GM23248 (cell line): Measurements from ENCODE around the gene PGAP6. TPM values are rescaled to one million over a fixed set of nuclear protein-coding genes. Genes with fewer than 3 reads are reported as not detected.

Experiments
- DNase-seq: peaks from one replicate; pipeline ENCODE4 v3.0.0-alpha.2; 2015
- H2AFZ ChIP-seq: fragments of 200-600 bp; sonication (generic); 2 replicates; pipeline ENCODE4 v1.6.1; 2016; ENCODE audit warnings: antibody characterized with exemption
- H3F3A ChIP-seq: fragments of 200-600 bp; sonication (generic); 2 replicates; pipeline ENCODE4 v1.6.1; 2016; ENCODE audit warnings: mild to moderate bottlenecking, antibody characterized with exemption, mixed run types; ENCODE audit not compliant: insufficient read depth
- H3K27ac ChIP-seq: fragments of 200-600 bp; sonication (generic); 2 replicates; pipeline ENCODE4 v1.5.1; 2016; ENCODE audit warnings: mild to moderate bottlenecking
- H3K27me3 ChIP-seq: fragments of 200-600 bp; sonication (generic); replicated peaks from 2 replicates; pipeline ENCODE4 v1.6.1; 2016; ENCODE audit warnings: mild to moderate bottlenecking; ENCODE audit not compliant: insufficient read depth
- H3K36me3 ChIP-seq: fragments of 200-600 bp; sonication (generic); 2 replicates; pipeline ENCODE4 v1.6.1; 2016; ENCODE audit warnings: low read depth, mild to moderate bottlenecking
- H3K4me1 ChIP-seq: fragments of 200-600 bp; sonication (generic); 2 replicates; pipeline ENCODE4 v1.6.1; 2016; ENCODE audit warnings: mild to moderate bottlenecking; ENCODE audit not compliant: insufficient read depth
- H3K4me2 ChIP-seq: fragments of 200-600 bp; sonication (generic); one replicate; pipeline ENCODE4 v1.6.1; 2016; ENCODE audit warnings: mild to moderate bottlenecking; ENCODE audit not compliant: unreplicated experiment
- H3K4me3 ChIP-seq: fragments of 200-600 bp; sonication (generic); 2 replicates; pipeline ENCODE4 v1.5.1; 2016; ENCODE audit warnings: mild to moderate bottlenecking
- H3K79me2 ChIP-seq: fragments of 200-600 bp; sonication (generic); 2 replicates; pipeline ENCODE4 v1.6.1; 2016; ENCODE audit warnings: mild to moderate bottlenecking; ENCODE audit not compliant: insufficient read depth
- H3K9ac ChIP-seq: fragments of 200-600 bp; sonication (generic); 2 replicates; pipeline ENCODE4 v1.6.1; 2016; ENCODE audit warnings: mild to moderate bottlenecking
- H3K9me2 ChIP-seq: fragments of 200-600 bp; sonication (generic); 2 replicates; pipeline ENCODE4 v1.6.1; 2016; ENCODE audit warnings: mixed run types, mild to moderate bottlenecking, moderate library complexity; ENCODE audit not compliant: insufficient read depth
- H3K9me3 ChIP-seq: fragments of 200-600 bp; sonication (generic); one replicate; pipeline ENCODE4 v1.6.1; 2017; ENCODE audit warnings: low read depth
- H4K20me1 ChIP-seq: fragments of 200-600 bp; sonication (generic); 2 replicates; pipeline ENCODE4 v1.6.0; 2016; ENCODE audit not compliant: insufficient read depth
- EZH2 ChIP-seq: fragments of 200-600 bp; sonication (generic); IDR thresholded peaks from 2 replicates; pipeline ENCODE4 v1.6.1; 2018; ENCODE audit warnings: antibody characterized with exemption, mild to moderate bottlenecking; ENCODE audit not compliant: insufficient read depth, poor library complexity, severe bottlenecking
- EZH2phosphoT487 ChIP-seq: fragments of 200-600 bp; sonication (generic); IDR thresholded peaks from 2 replicates; pipeline ENCODE4 v1.6.1; 2018; ENCODE audit warnings: antibody characterized with exemption, moderate library complexity, mild to moderate bottlenecking, low read depth; ENCODE audit not compliant: insufficient read depth
- WGBS, 2 experiments: methylation state at CpG; one replicate each; pipeline ENCODE4 v1.1.6; 2015 to 2017; ENCODE audit warnings: low lambda C conversion rate in 2 of 2, low coverage in 1 of 2; ENCODE audit errors: missing lambda C conversion rate in 2 of 2; 5-methylcytosine and 5-hydroxymethylcytosine counted together
- in situ Hi-C: fragments of 300-500 bp; cut with MboI; formaldehyde crosslinking; loops from 2 replicates; pipeline ENCODE4 v1.15.0; 2020
- polyA plus RNA-seq: library from polyadenylated mRNA; unstranded; fragments of >200 nt; fragmentation: Nextera tagmentation; extraction: Ambion mirVana; gene quantifications from 2 replicates; pipeline ENCODE4 v1.2.1, GENCODE V29; 2016
- total RNA-seq: library from RNA; depleted of rRNA; stranded (reverse); fragments of >200 nt; shearing (Covaris generic); gene quantifications from 2 replicates; pipeline ENCODE4 v1.2.3, GENCODE V29; 2014

PGAP6 gene
- total and polyA plus RNA-seq, 2 experiments from 2014 or later, result 16.4 to 78.4 TPM

DNA sequence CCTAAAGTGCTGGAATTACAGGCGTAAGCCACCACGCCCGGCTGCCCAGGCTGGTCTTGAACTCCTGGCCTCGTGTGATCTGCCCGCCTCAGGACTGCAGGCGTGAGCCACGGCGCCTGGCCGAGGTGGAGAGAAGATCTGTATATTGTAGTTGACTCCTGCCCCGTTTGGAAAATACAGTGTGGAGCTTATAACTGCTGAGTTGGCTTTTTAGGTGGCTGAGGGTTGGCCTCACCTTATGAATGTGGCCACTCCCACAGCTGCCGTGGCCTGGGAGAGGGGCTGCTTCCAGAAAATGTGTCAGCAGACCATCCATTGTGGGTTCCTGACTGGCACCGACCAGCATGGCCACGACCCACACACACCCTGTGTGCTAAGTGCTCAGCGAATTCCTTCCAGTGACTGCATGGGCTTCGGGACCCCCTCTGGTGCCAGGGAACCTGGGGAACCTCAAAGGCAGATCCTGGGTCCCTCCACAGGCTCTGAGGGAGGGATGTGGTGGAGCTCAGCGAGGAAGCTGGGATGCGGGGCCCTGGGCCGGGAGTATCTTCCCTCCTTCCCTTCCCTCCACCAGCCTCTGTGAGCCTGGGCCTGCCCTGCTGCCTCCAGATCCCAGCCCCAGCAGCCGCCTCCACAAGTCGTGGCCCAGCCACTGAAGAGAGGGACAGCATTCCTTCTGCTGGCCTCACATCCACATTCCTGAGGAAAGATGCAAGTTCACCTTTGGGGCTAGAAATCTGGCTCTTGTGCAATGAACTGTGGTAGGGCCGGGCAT lies 32.8 kb upstream of the PGAP6 start:
- no peaks in the 10 kb centered on the region for H3K27me3 ChIP-seq
- H3K9ac ChIP-seq, result no peak overlapping the region
- peak; percentile 30 for DNase-seq
- no peak overlapping the region for H3K4me2 ChIP-seq
- H2AFZ ChIP-seq, result no peak overlapping the region
- no peak overlapping the region for H3K4me3 ChIP-seq
- H3K27ac ChIP-seq, result no peak overlapping the region
- H3K9me2 ChIP-seq, result no peaks in the 10 kb centered on the region
- 81 to 86% methylated on average over 18 to 21 of the region's 21 CpGs for WGBS, 2 experiments
- in situ Hi-C loops, result no loop called here
- TF ChIP-seq EZH2phosphoT487 (no peak), EZH2 (no peak)
- H3K79me2 ChIP-seq, result no peaks in the 10 kb centered on the region
- no peaks in the 10 kb centered on the region for H3K9me3 ChIP-seq
- no peaks in the 10 kb centered on the region for H3K4me1 ChIP-seq
- no peaks in the 10 kb centered on the region for H3K36me3 ChIP-seq
- no peaks in the 10 kb centered on the region for H4K20me1 ChIP-seq
- H3F3A ChIP-seq, result no peaks in the 10 kb centered on the region

DNA sequence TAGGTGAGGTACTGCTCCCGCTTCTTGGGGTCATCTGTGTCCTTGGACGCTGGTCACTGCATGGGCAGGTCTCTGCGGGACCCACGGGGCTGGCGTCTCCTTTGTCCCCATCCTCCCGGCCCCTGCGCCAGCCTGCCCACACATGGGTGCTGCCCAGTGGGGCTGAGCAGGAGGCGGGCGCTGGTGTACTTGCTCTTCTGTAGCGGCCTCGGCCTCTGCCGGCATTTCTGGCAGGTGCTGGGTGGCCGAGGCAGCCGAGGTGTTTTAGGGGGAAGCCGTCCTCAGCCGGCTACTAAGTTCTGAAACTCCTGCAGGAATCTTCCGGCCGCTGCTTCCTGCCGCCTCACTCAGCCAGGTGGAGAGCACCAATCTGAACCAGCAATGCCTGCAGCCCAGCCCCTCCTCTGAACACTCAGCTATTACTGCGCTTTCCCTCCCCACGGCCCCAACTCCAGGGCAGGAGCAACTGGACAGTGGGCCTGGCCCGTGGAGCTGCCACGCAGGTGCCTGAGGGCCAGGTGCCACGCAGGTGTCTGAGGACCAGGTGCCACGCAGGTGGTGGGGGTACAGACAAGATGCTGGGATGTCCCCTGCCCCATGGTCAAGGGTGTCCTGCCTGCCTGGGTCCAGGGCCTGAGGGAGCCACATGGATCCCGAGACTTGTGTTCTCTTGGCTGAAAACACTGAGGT lies 29.9 kb upstream of the PGAP6 start:
- DNase-seq, result no peak
- H3K9ac ChIP-seq, result no peak overlapping the region
- no peaks in the 10 kb centered on the region for H3K4me1 ChIP-seq
- no peak overlapping the region for H3K27ac ChIP-seq
- H2AFZ ChIP-seq, result no peak overlapping the region
- no peaks in the 10 kb centered on the region for H3K27me3 ChIP-seq
- no peaks in the 10 kb centered on the region for H3K36me3 ChIP-seq
- TF ChIP-seq EZH2phosphoT487 (no peak), EZH2 (no peak)
- H3K4me3 ChIP-seq, result no peak overlapping the region
- no peaks in the 10 kb centered on the region for H4K20me1 ChIP-seq
- in situ Hi-C loops, result no loop called here
- H3K9me2 ChIP-seq, result no peaks in the 10 kb centered on the region
- no peak overlapping the region for H3K4me2 ChIP-seq
- no peaks in the 10 kb centered on the region for H3K9me3 ChIP-seq
- H3F3A ChIP-seq, result no peaks in the 10 kb centered on the region
- no peaks in the 10 kb centered on the region for H3K79me2 ChIP-seq
- WGBS, 2 experiments, result 93 to 94% methylated on average over 24 to 26 of the region's 26 CpGs

DNA sequence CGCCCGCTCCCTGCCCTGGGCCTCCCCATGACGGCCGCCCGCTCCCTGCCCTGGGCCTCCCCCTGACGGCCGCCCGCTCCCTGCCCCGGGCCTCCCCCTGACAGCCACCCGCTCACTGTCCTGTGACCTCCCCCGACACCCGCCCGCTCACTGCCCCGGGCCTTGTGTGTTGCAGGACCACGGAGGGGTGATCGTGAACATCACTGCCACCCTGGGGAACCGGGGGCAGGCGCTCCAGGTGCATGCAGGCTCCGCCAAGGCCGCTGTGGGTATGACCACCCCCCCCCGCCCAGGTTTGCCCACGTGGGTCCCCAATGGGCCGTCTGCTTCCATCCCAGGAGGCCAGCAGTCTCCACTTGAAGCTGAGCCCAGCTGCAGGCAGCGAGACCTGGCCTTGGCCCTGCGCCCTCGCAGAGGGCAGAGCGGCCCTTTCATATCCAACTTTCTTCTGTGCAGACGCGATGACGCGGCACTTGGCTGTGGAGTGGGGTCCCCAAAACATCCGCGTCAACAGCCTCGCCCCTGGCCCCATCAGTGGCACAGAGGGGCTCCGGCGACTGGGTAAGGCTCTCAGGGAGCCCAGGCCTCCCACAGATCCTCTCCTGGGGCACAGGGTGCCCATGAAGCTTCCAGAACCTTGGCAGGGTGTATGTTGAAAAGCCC lies 28.9 kb upstream of the PGAP6 start:
- no peak for TF ChIP-seq EZH2
- TF ChIP-seq EZH2phosphoT487, result no peak
- H3K36me3 ChIP-seq, result no peaks in the 10 kb centered on the region
- no peaks in the 10 kb centered on the region for H3K4me1 ChIP-seq
- no peaks in the 10 kb centered on the region for H3K9me2 ChIP-seq
- H3K4me3 ChIP-seq, result no peak overlapping the region
- no peak overlapping the region for H3K9ac ChIP-seq
- no peaks in the 10 kb centered on the region for H3K9me3 ChIP-seq
- H3K27ac ChIP-seq, result no peak overlapping the region
- H3K79me2 ChIP-seq, result no peaks in the 10 kb centered on the region
- H2AFZ ChIP-seq, result no peak overlapping the region
- H4K20me1 ChIP-seq, result no peaks in the 10 kb centered on the region
- no peak overlapping the region for H3K4me2 ChIP-seq
- in situ Hi-C loops, result no loop called here
- no peaks in the 10 kb centered on the region for H3F3A ChIP-seq
- no peaks in the 10 kb centered on the region for H3K27me3 ChIP-seq
- WGBS, 2 experiments, result 91 to 96% methylated on average over 16 to 36 of the region's 36 CpGs
- DNase-seq, result no peak

DNA sequence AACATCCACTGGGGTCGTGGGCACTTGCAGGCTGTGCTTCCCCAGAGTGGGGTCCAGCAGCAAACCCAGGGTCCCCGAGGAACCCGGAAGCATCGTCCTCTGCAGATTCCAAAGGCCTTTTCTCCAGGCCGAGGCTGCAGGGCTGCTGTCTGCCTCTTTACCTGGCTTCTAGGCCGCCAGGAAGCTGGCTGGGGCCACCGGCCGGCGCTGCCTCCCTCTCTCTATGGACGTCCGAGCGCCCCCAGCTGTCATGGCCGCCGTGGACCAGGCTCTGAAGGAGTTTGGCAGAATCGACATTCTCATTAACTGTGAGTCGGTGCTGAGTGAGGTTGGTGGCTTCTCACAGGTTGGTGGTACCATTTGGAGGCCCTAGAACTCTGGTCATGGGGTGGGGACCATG lies 25.5 kb upstream of the PGAP6 start:
- in situ Hi-C loops, result no loop called here
- H2AFZ ChIP-seq, result no peak overlapping the region

More for the DNA sequence above, 25.5 kb upstream of the PGAP6 start:
- no peaks in the 10 kb centered on the region for H4K20me1 ChIP-seq
- no peak for TF ChIP-seq EZH2
- TF ChIP-seq EZH2phosphoT487, result no peak
- no peak overlapping the region for H3K9ac ChIP-seq
- no peaks in the 10 kb centered on the region for H3K36me3 ChIP-seq
- no peak overlapping the region for H3K4me3 ChIP-seq
- H3F3A ChIP-seq, result no peaks in the 10 kb centered on the region
- no peak overlapping the region for H3K4me2 ChIP-seq
- 83 to 85% methylated on average over 14 to 16 of the region's 16 CpGs for WGBS, 2 experiments
- H3K4me1 ChIP-seq, result no peaks in the 10 kb centered on the region
- no peaks in the 10 kb centered on the region for H3K9me3 ChIP-seq
- peaks cover 10% of the 10 kb centered on the region for H3K79me2 ChIP-seq
- no peaks in the 10 kb centered on the region for H3K9me2 ChIP-seq
- no peak for DNase-seq
- H3K27me3 ChIP-seq, result no peaks in the 10 kb centered on the region
- H3K27ac ChIP-seq, result no peak overlapping the region
